HepG2 (cell line): ENCODE results near the gene PIP5KL1. TPM values are rescaled to one million over a fixed set of nuclear protein-coding genes. Genes with fewer than 3 reads are reported as not detected.

Source experiments
- EHMT2 ChIP-seq: fragments of 200-600 bp; sonication (generic); IDR thresholded peaks from 2 replicates; pipeline ENCODE4 v1.7.0; 2017; ENCODE audit warnings: antibody characterized with exemption, low read depth, low read length, borderline replicate concordance
- FOXA1 ChIP-seq, 2 experiments: fragments of 450-650 bp in 1 of 2; sonication (generic) in 1 of 2; formaldehyde crosslinking in 1 of 2; IDR thresholded peaks; 2 replicates each; pipeline versions ENCODE4 v1.4.0 to v1.6.1; 2016 to 2020; ENCODE audit warnings: missing genetic modification reagents in 1 of 2
- KAT7 ChIP-seq: IDR thresholded peaks from 2 replicates; pipeline ENCODE4 v1.6.1; 2018; ENCODE audit warnings: borderline replicate concordance, missing compliant biosample characterization
- KDM2A ChIP-seq: sonication (generic); formaldehyde crosslinking; IDR thresholded peaks from 2 replicates; pipeline ENCODE4 v1.4.0; 2020; ENCODE audit warnings: low read depth, missing genetic modification reagents, borderline replicate concordance
- PHB2 ChIP-seq: fragments of 450-650 bp; IDR thresholded peaks from 2 replicates; pipeline ENCODE4 v1.6.1; 2018; ENCODE audit not compliant: partially characterized antibody
- RBAK ChIP-seq: sonication (generic); formaldehyde crosslinking; IDR thresholded peaks from 2 replicates; pipeline ENCODE4 v1.5.1; 2020; ENCODE audit warnings: mild to moderate bottlenecking, missing genetic modification reagents
- RBFOX2 ChIP-seq: fragments of 200-400 bp; formaldehyde crosslinking; IDR thresholded peaks from 2 replicates; pipeline ENCODE4 v1.6.1; 2017; ENCODE audit warnings: low read depth, mild to moderate bottlenecking, low read length
- SMARCE1 ChIP-seq: fragments of 450-650 bp; IDR thresholded peaks from 2 replicates; pipeline ENCODE4 v1.6.1; 2017; ENCODE audit warnings: borderline replicate concordance
- SP2 ChIP-seq: sonication (generic); formaldehyde crosslinking; IDR thresholded peaks from 2 replicates; pipeline ENCODE4 v1.5.1; 2020; ENCODE audit warnings: mild to moderate bottlenecking, missing genetic modification reagents
- polyA plus RNA-seq, 8 experiments: library from polyadenylated mRNA; depleted of rRNA in 3 of 8; stranded (reverse) in 7 of 8; unstranded in 1 of 8; fragments of >200 nt; fragmentation: Illumina TruSeq in 4 of 8; extraction: Trizol in 4 of 8; gene quantifications; 2 replicates each; pipeline versions ENCODE4 v1.2.1 to v1.2.3, GENCODE V29; 2011 to 2016; ENCODE audit warnings: low read depth in 4 of 8, missing spikeins in 1 of 8, mixed read lengths in 1 of 8; ENCODE audit not compliant: insufficient read depth in 1 of 8
- total RNA-seq, 5 experiments: library from RNA; depleted of rRNA; stranded (reverse); fragments of >200 nt; fragmentation: Illumina TruSeq; extraction: Trizol; gene quantifications; 2 replicates each; pipeline ENCODE4 v1.2.3, GENCODE V29; 2016; ENCODE audit warnings: low read depth in 1 of 5
- TF ChIP-seq, protein P1 (sequence below): sonication (generic); formaldehyde crosslinking; IDR thresholded peaks from 2 replicates; pipeline ENCODE4 v1.8.0; 2022; ENCODE audit warnings: mild to moderate bottlenecking, missing genetic modification reagents, moderate library complexity
- TF ChIP-seq, protein P2 (sequence below): sonication (generic); formaldehyde crosslinking; IDR thresholded peaks from 2 replicates; pipeline ENCODE4 v1.8.0; 2022; ENCODE audit warnings: missing genetic modification reagents, mild to moderate bottlenecking, borderline replicate concordance
- TF ChIP-seq, protein P3 (sequence below): sonication (generic); formaldehyde crosslinking; IDR thresholded peaks from 2 replicates; pipeline ENCODE4 v1.4.0; 2020; ENCODE audit warnings: mild to moderate bottlenecking, missing genetic modification reagents
- TF ChIP-seq, protein P4 (sequence below): sonication (generic); formaldehyde crosslinking; IDR thresholded peaks from 2 replicates; pipeline ENCODE4 v1.5.0; 2020; ENCODE audit warnings: missing genetic modification reagents, mild to moderate bottlenecking, borderline replicate concordance
- TF ChIP-seq, protein P5 (sequence below): sonication (generic); formaldehyde crosslinking; IDR thresholded peaks from 2 replicates; pipeline ENCODE4 v1.5.0; 2020; ENCODE audit warnings: mild to moderate bottlenecking, missing genetic modification reagents
- TF ChIP-seq, protein P6 (sequence below): sonication (generic); formaldehyde crosslinking; IDR thresholded peaks from 2 replicates; pipeline ENCODE4 v1.4.0; 2020; ENCODE audit warnings: missing genetic modification reagents, borderline replicate concordance

Gene PIP5KL1
- total and polyA plus RNA-seq, 2 of the 13 experiments (the other 11 are each of a cell fraction or from before 2014, with no cell fraction given) = 0.20 to 0.49 TPM

DNA sequence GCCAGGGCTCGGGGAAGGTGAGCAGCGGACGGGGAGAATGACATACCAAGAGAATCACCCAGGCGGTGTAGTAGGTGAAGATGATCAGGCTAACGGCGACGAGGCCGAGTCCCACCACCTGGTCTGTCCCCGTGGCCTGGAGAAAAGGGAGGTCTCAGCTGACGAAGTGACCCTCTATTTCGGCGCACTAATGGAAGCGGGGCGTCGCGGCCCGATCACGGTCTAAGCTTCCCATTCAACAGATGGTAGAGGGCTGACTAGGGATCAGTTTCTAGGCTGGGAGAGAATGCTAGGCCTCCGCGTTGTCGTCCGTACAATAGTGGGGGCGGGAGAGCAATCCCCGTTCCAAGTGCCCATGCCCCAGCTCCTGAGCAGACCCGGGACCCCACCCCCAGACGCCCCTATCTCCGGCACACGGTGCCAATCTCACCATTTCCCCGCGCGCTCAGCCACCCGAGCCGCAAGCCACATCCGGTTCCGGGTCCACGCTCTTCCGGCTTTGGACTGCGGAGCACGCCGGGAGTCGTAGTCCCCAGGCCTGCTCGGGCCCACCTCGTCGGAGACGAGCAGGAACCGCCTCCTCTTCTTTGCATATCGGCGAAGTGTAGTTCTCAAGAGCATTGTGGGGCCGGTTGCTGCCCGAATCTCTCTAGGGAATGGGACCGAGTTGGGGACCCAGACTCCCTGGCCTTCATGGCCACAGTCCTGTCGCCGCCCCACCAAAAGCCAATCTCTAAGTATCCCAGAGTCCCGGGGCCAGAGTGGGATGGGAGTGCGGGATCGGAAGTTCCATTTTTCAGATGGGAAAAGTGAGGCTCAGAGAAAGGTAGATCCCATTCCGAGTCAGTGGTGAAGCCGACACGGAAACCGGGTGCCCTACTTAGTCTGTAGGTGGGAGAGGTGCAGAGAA, 7.1 kb upstream of the PIP5KL1 start, which contains the start of gene DPM2 (continued):
- TF ChIP-seq FOXA1 (IDR thresholded peaks at IDR 0.05) (no peak), FOXA1 (CRISPR knock-in tag; IDR thresholded peaks at IDR 0.05) (no peak), KDM2A (peak; percentile 99), RBFOX2 (peak; percentile 78), KAT7 (CRISPR knock-in tag) (peak; percentile 50; the same call in 1 of the 2 replicates), EHMT2 (no peak), SMARCE1 (no peak), SP2 (CRISPR knock-in tag) (peak; percentile 59; the same call in 1 of the 2 replicates), PHB2 (no peak), RBAK (CRISPR knock-in tag) (no peak)
- TF ChIP-seq, protein P1, sequence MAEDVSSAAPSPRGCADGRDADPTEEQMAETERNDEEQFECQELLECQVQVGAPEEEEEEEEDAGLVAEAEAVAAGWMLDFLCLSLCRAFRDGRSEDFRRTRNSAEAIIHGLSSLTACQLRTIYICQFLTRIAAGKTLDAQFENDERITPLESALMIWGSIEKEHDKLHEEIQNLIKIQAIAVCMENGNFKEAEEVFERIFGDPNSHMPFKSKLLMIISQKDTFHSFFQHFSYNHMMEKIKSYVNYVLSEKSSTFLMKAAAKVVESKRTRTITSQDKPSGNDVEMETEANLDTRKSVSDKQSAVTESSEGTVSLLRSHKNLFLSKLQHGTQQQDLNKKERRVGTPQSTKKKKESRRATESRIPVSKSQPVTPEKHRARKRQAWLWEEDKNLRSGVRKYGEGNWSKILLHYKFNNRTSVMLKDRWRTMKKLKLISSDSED (CRISPR knock-in tag) = no peak
- TF ChIP-seq, protein P2, sequence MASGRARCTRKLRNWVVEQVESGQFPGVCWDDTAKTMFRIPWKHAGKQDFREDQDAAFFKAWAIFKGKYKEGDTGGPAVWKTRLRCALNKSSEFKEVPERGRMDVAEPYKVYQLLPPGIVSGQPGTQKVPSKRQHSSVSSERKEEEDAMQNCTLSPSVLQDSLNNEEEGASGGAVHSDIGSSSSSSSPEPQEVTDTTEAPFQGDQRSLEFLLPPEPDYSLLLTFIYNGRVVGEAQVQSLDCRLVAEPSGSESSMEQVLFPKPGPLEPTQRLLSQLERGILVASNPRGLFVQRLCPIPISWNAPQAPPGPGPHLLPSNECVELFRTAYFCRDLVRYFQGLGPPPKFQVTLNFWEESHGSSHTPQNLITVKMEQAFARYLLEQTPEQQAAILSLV = peak; percentile 62; the same call in 1 of the 2 replicates
- TF ChIP-seq, protein P3, sequence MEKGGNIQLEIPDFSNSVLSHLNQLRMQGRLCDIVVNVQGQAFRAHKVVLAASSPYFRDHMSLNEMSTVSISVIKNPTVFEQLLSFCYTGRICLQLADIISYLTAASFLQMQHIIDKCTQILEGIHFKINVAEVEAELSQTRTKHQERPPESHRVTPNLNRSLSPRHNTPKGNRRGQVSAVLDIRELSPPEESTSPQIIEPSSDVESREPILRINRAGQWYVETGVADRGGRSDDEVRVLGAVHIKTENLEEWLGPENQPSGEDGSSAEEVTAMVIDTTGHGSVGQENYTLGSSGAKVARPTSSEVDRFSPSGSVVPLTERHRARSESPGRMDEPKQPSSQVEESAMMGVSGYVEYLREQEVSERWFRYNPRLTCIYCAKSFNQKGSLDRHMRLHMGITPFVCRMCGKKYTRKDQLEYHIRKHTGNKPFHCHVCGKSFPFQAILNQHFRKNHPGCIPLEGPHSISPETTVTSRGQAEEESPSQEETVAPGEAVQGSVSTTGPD = no peak
- TF ChIP-seq, protein P4, sequence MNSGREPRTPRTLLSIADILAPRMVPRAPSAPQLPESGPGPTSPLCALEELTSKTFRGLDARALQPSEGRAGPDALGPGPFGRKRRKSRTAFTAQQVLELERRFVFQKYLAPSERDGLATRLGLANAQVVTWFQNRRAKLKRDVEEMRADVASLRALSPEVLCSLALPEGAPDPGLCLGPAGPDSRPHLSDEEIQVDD (CRISPR knock-in tag) = no peak
- TF ChIP-seq, protein P5, sequence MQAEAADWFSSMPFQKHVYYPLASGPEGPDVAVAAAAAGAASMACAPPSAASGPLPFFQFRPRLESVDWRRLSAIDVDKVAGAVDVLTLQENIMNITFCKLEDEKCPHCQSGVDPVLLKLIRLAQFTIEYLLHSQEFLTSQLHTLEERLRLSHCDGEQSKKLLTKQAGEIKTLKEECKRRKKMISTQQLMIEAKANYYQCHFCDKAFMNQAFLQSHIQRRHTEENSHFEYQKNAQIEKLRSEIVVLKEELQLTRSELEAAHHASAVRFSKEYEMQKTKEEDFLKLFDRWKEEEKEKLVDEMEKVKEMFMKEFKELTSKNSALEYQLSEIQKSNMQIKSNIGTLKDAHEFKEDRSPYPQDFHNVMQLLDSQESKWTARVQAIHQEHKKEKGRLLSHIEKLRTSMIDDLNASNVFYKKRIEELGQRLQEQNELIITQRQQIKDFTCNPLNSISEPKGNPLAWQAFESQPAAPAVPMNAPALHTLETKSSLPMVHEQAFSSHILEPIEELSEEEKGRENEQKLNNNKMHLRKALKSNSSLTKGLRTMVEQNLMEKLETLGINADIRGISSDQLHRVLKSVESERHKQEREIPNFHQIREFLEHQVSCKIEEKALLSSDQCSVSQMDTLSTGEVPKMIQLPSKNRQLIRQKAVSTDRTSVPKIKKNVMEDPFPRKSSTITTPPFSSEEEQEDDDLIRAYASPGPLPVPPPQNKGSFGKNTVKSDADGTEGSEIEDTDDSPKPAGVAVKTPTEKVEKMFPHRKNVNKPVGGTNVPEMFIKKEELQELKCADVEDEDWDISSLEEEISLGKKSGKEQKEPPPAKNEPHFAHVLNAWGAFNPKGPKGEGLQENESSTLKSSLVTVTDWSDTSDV = no peak
- TF ChIP-seq, protein P6, sequence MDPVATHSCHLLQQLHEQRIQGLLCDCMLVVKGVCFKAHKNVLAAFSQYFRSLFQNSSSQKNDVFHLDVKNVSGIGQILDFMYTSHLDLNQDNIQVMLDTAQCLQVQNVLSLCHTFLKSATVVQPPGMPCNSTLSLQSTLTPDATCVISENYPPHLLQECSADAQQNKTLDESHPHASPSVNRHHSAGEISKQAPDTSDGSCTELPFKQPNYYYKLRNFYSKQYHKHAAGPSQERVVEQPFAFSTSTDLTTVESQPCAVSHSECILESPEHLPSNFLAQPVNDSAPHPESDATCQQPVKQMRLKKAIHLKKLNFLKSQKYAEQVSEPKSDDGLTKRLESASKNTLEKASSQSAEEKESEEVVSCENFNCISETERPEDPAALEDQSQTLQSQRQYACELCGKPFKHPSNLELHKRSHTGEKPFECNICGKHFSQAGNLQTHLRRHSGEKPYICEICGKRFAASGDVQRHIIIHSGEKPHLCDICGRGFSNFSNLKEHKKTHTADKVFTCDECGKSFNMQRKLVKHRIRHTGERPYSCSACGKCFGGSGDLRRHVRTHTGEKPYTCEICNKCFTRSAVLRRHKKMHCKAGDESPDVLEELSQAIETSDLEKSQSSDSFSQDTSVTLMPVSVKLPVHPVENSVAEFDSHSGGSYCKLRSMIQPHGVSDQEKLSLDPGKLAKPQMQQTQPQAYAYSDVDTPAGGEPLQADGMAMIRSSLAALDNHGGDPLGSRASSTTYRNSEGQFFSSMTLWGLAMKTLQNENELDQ (CRISPR knock-in tag) = no peak
